HG02759 (cell line): ENCODE results near the gene DIPK2A.

Experiments
- ATAC-seq: cut with Tn5 transposase; IDR thresholded peaks from one replicate; pipeline ENCODE4 v1.9.1; 2021; ENCODE audit warnings: mild to moderate bottlenecking, moderate library complexity; ENCODE audit not compliant: unreplicated experiment

Gene DIPK2A

GRCh38 chr3:143973259-143974021, 1.8 kb downstream of the DIPK2A start:
- no peak for ATAC-seq

GRCh38 chr3:143974271-143975238, 2.9 kb downstream of the DIPK2A start:
- no peak for ATAC-seq

GRCh38 chr3:143975554-143976152, 4.0 kb downstream of the DIPK2A start:
- ATAC-seq, result no peak

- ATAC-seq, result peak; percentile 46
These were observed 6.0 kb downstream of the DIPK2A start for GRCh38 chr3:143977341-143978262.

GRCh38 chr3:143978263-143978631, 6.6 kb downstream of the DIPK2A start:
- no peak for ATAC-seq

- ATAC-seq, result no peak
These were observed 7.4 kb downstream of the DIPK2A start for GRCh38 chr3:143979041-143979440.

GRCh38 chr3:143979813-143980212, 8.2 kb downstream of the DIPK2A start:
- ATAC-seq, result no peak

GRCh38 chr3:143988306-143988705, 16.7 kb downstream of the DIPK2A start:
- no peak for ATAC-seq

GRCh38 chr3:143989461-143989860, 17.8 kb downstream of the DIPK2A start:
- ATAC-seq, result no peak

GRCh38 chr3:143991713-143992112, 20.1 kb downstream of the DIPK2A start:
- no peak for ATAC-seq

GRCh38 chr3:143998266-143998665, 26.6 kb downstream of the DIPK2A start:
- peak; percentile 63 for ATAC-seq

- no peak for ATAC-seq
These were observed 31.4 kb downstream of the DIPK2A start for GRCh38 chr3:144003051-144003450.

- no peak for ATAC-seq
These were observed 38.7 kb downstream of the DIPK2A start for GRCh38 chr3:144010371-144010770.

- ATAC-seq, result no peak
These were observed 39.7 kb downstream of the DIPK2A start for GRCh38 chr3:144011251-144011799.

GRCh38 chr3:144015133-144015532, 43.5 kb downstream of the DIPK2A start:
- ATAC-seq, result no peak

- ATAC-seq, result no peak
These were observed 47.2 kb downstream of the DIPK2A start for GRCh38 chr3:144018776-144019175.
